ENCODE measurements around the gene COX7A2L. TPM values are rescaled to one million over a fixed set of nuclear protein-coding genes. Genes with fewer than 3 reads are reported as not detected.

Gene COX7A2L
- total and polyA plus RNA-seq, 10 of the 15 experiments (the other 5 are each of a cell fraction or from before 2014, with no cell fraction given), result 134 to 532 (median 222) TPM

GRCh38 chr2:42310007-42310515, 51.0 kb downstream of the COX7A2L start:
- ChIA-PET RAD21 (ENCODE audit: unreplicated experiment) (no interaction called here), POLR2A (interaction anchor here (0.7 kb wide), 1 partner anchor 22 kb away, joined by 5 read pairs; no protein-coding TSS in a partner anchor), CTCF (no interaction called here), SMC1A (ENCODE audit: uncharacterized antibody, unreplicated experiment) (interaction anchor here (0.7 to 1.0 kb wide), 2 partner anchors 14 to 49 kb away, joined by 3 to 4 read pairs; no protein-coding TSS in a partner anchor)
- FAIRE-seq, result no peak
- H3K27me3 ChIP-seq (replicated peaks in 1 of 2; ENCODE audit: control insufficient read depth in 2 of 2, insufficient read depth in 2 of 2, low read length in 1 of 2), result no peaks in the 10 kb centered on the region
- H2AFZ ChIP-seq (ENCODE audit: control insufficient read depth, low read depth, low read length), result no peak overlapping the region
- no peak overlapping the region for H3K9ac ChIP-seq (ENCODE audit: control insufficient read depth, insufficient read depth, low read length)
- H3K27ac ChIP-seq (ENCODE audit: control insufficient read depth, insufficient read depth), result no peak overlapping the region
- no peak overlapping the region for H3K4me2 ChIP-seq (ENCODE audit: control insufficient read depth, insufficient read depth)
- TF ChIP-seq NR2C2 (IDR thresholded peaks at IDR 0.05; ENCODE audit: borderline replicate concordance, control insufficient read depth, insufficient read length, low read depth) (no peak), CTCF (IDR thresholded peaks at IDR 0.05 in 2 of 3, conservative IDR thresholded peaks at IDR 0.05 in 1 of 3; ENCODE audit: control insufficient read depth in 2 of 3, extremely low read depth in 1 of 3, insufficient read depth in 1 of 3, low read depth in 3 of 3, low read length in 3 of 3) (no peak), SREBF2 (IDR thresholded peaks at IDR 0.05; ENCODE audit: low read length) (no peak), SPI1 (IDR thresholded peaks at IDR 0.05; ENCODE audit: borderline replicate concordance, insufficient read depth, low read depth, low read length) (no peak), CBX3 (IDR thresholded peaks at IDR 0.05; ENCODE audit: borderline replicate concordance, low read depth) (no peak), BACH1 (IDR thresholded peaks at IDR 0.05; ENCODE audit: borderline replicate concordance) (no peak), ETV6 (conservative IDR thresholded peaks at IDR 0.05 in 1 of 2, IDR thresholded peaks at IDR 0.05 in 1 of 2; ENCODE audit: borderline replicate concordance in 1 of 2, low read depth in 1 of 2) (no peak), POLR2AphosphoS5 (IDR thresholded peaks at IDR 0.05; ENCODE audit: low read length) (no peak), SUZ12 (IDR thresholded peaks at IDR 0.05; ENCODE audit: unreplicated experiment) (no peak), BCLAF1 (IDR thresholded peaks at IDR 0.05) (no peak), PML (IDR thresholded peaks at IDR 0.05; ENCODE audit: low read length) (no peak), ZNF274 (IDR thresholded peaks at IDR 0.05; ENCODE audit: insufficient read depth, insufficient read length) (no peak), MEF2B (IDR thresholded peaks at IDR 0.05; ENCODE audit: partially characterized antibody, poor library complexity, severe bottlenecking) (no peak), ZNF384 (IDR thresholded peaks at IDR 0.05; ENCODE audit: borderline replicate concordance, low read depth, low read length) (no peak), SIX5 (IDR thresholded peaks at IDR 0.05; ENCODE audit: low read depth, low read length, severe bottlenecking) (no peak)
- no peaks in the 10 kb centered on the region for H3K79me2 ChIP-seq (ENCODE audit: control insufficient read depth, insufficient read depth, low read length)
- peaks cover 0 to 5% of the 10 kb centered on the region in 2 experiments; a peak in 2 of 4 replicates for H3K36me3 ChIP-seq (ENCODE audit: control insufficient read depth in 2 of 2, insufficient read depth in 2 of 2, low read length in 1 of 2)
- no peak overlapping the region for H3K4me3 ChIP-seq
- no peaks in the 10 kb centered on the region for H4K20me1 ChIP-seq (ENCODE audit: control insufficient read depth, insufficient read depth)
- no peaks in the 10 kb centered on the region for H3K4me1 ChIP-seq (ENCODE audit: control insufficient read depth, insufficient read depth, low read length)
- WGBS (ENCODE audit: insufficient coverage, insufficient replicate concordance, low lambda C conversion rate, missing lambda C conversion rate), result 100% methylated on average over 1 of the region's 1 CpG
- in situ Hi-C loops (cut with MboI) (no loop called here), intact Hi-C loops (cut with micrococcal nuclease; ENCODE audit: unreplicated experiment) (no loop called here)
- no peak for ATAC-seq
- DNase-seq (ENCODE audit: low read depth, low spot score), result no peak
- H3K9me3 ChIP-seq (replicated peaks; ENCODE audit: control insufficient read depth, insufficient read depth, low read length), result no peaks in the 10 kb centered on the region
- BruUV-seq (replicated peaks), result no TSS peak

Data from GM12878 (cell line).